NT2/D1 (cell line): ENCODE results near the gene ATG9B.

Experiments used
- DNase-seq: peaks from one replicate; pipeline ENCODE4 v3.0.0-alpha.2; 2011; ENCODE audit warnings: low read depth, low spot score
- H3K27me3 ChIP-seq: 2 replicates; pipeline ENCODE4 v1.6.0; 2011; ENCODE audit warnings: mild to moderate bottlenecking; ENCODE audit not compliant: insufficient read length, insufficient read depth
- H3K36me3 ChIP-seq: 2 replicates; pipeline ENCODE4 v1.6.1; 2011; ENCODE audit warnings: mild to moderate bottlenecking, low read length, mixed read lengths; ENCODE audit not compliant: insufficient read depth, insufficient read length
- H3K4me1 ChIP-seq: 2 replicates; pipeline ENCODE4 v1.5.1; 2011; ENCODE audit not compliant: insufficient read depth, insufficient read length
- H3K4me3 ChIP-seq: 2 replicates; pipeline ENCODE4 v1.5.1; 2011; ENCODE audit warnings: low read depth; ENCODE audit not compliant: insufficient read length
- H3K9ac ChIP-seq: 2 replicates; pipeline ENCODE4 v1.6.0; 2011; ENCODE audit warnings: low read depth; ENCODE audit not compliant: insufficient read length
- H3K9me3 ChIP-seq: 2 replicates; pipeline ENCODE4 v1.5.1; 2011; ENCODE audit warnings: mild to moderate bottlenecking, low read length; ENCODE audit not compliant: insufficient read depth
- SUZ12 ChIP-seq: IDR thresholded peaks from 2 replicates; pipeline ENCODE4 v1.6.1; 2011; ENCODE audit not compliant: insufficient read length, insufficient read depth; ENCODE audit errors: extremely low read depth
- YY1 ChIP-seq: IDR thresholded peaks from 2 replicates; pipeline ENCODE4 v1.6.1; 2011; ENCODE audit not compliant: insufficient read length, insufficient read depth
- ZNF274 ChIP-seq: IDR thresholded peaks from 2 replicates; pipeline ENCODE4 v1.6.1; 2011; ENCODE audit warnings: mild to moderate bottlenecking, low read depth, low read length

The ATG9B gene, protein sequence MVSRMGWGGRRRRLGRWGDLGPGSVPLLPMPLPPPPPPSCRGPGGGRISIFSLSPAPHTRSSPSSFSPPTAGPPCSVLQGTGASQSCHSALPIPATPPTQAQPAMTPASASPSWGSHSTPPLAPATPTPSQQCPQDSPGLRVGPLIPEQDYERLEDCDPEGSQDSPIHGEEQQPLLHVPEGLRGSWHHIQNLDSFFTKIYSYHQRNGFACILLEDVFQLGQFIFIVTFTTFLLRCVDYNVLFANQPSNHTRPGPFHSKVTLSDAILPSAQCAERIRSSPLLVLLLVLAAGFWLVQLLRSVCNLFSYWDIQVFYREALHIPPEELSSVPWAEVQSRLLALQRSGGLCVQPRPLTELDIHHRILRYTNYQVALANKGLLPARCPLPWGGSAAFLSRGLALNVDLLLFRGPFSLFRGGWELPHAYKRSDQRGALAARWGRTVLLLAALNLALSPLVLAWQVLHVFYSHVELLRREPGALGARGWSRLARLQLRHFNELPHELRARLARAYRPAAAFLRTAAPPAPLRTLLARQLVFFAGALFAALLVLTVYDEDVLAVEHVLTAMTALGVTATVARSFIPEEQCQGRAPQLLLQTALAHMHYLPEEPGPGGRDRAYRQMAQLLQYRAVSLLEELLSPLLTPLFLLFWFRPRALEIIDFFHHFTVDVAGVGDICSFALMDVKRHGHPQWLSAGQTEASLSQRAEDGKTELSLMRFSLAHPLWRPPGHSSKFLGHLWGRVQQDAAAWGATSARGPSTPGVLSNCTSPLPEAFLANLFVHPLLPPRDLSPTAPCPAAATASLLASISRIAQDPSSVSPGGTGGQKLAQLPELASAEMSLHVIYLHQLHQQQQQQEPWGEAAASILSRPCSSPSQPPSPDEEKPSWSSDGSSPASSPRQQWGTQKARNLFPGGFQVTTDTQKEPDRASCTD

DNA sequence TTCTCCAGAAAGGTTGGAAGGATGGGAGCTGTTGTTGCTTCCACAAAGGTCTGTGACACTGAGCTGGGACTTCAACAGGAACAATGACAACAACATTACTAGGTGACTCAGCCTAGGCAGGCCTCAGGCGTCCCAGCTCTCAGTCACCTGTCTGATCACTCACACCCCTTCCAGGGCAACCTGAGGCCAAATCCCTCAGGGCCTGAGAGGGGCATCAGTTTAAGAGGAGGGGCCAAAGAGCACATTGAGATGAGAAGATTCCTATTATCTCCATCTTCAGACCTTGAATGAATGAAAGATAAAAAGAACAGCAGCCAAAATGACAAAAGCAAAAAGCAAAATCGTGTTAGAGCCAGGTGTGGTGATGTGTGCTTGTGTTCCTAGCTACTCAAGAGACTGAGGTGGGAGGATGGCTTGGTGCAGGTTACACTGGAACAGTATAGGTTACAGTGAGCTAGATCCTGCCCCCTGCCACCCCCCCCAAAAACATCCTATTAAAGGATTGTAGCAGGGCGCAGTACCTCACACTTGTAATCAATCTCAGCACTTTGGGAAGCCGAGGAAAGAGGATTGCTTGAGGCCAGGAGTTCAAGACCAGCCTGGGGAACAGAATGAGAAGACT, at the start of gene ATG9B:
Gene ATG9B, minus strand, starts transcription at position 60 of the 622 bp plus-strand sequence. CDS start 71 bp downstream, outside the sequence.
- Histone ChIP-seq H3K9me3 (no peaks in the 10 kb centered on the region), H3K9ac (no peak within 1 kb of the TSS), H3K27me3 (no peaks in the 10 kb centered on the region), H3K36me3 (peaks cover 2% of the 10 kb centered on the region), H3K4me1 (peaks cover 23% of the 10 kb centered on the region), H3K4me3 (no peak within 1 kb of the TSS)
- DNase-seq, result no peak
- no peak for TF ChIP-seq YY1
- no peak for TF ChIP-seq SUZ12
- no peak for TF ChIP-seq ZNF274

DNA sequence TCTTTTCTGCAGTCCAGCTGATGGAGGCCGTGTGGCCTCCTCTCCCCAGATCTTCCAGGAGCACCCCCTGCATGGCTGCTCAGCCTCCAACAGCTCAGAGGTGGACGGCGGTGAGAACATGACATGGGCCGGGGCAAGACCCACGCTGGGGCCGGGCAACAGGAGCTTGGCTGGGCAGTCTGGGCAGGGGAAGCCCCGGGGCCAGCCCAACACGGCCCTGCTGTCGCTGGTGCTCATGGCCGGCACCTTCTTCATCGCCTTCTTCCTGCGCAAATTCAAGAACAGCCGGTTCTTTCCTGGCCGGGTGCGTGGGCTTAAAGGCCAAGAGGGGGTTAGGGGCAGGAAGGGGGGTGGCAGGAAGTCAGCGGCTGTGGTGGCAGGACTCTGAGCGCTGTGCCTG, 49.7 kb upstream of the ATG9B start:
- Histone ChIP-seq H3K36me3 (peaks cover 81% of the 10 kb centered on the region), H3K9me3 (no peaks in the 10 kb centered on the region), H3K4me3 (no peak overlapping the region), H3K4me1 (peaks cover 11% of the 10 kb centered on the region), H3K9ac (no peak overlapping the region), H3K27me3 (no peaks in the 10 kb centered on the region)
- DNase-seq, result no peak
- no peak for TF ChIP-seq SUZ12
- no peak for TF ChIP-seq ZNF274
- TF ChIP-seq YY1, result no peak

DNA sequence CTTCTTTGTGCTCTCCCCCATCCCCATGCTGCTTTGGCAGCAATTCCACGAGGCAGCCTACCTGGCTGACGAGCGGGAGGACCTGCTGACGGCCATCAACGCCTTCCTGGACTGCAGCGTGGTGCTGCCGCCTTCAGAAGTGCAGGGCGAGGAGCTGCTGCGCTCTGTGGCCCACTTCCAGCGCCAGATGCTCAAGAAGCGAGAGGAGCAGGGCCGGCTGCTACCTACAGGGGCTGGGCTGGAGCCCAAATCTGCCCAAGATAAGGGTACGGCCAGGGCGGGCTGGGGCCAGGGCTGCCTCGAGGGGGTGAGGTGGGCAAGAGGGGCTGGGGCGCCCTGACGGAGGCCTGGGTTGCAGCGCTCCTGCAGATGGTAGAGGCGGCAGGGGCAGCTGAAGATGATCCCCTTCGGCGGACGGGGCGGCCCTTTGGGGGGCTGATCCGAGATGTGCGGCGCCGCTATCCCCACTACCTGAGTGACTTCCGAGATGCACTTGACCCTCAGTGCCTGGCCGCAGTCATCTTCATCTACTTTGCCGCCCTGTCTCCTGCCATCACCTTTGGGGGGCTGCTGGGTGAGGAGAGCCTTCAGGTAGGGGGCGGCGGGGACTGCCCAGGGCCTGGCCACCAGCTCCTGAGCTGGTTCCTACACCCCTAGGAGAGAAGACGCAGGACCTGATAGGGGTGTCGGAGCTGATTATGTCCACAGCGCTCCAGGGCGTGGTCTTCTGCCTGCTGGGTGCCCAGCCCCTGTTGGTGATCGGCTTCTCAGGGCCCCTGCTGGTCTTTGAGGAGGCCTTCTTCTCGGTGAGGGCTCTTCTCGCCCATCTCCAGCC, 47.0 kb upstream of the ATG9B start:
- DNase-seq, result no peak
- H3K27me3 ChIP-seq, result no peaks in the 10 kb centered on the region
- no peak overlapping the region for H3K9ac ChIP-seq
- H3K36me3 ChIP-seq, result peaks cover 86% of the 10 kb centered on the region
- TF ChIP-seq SUZ12, result no peak
- no peak for TF ChIP-seq YY1
- no peak for TF ChIP-seq ZNF274
- H3K4me3 ChIP-seq, result no peak overlapping the region
- H3K9me3 ChIP-seq, result no peaks in the 10 kb centered on the region
- peaks cover 8% of the 10 kb centered on the region for H3K4me1 ChIP-seq

DNA sequence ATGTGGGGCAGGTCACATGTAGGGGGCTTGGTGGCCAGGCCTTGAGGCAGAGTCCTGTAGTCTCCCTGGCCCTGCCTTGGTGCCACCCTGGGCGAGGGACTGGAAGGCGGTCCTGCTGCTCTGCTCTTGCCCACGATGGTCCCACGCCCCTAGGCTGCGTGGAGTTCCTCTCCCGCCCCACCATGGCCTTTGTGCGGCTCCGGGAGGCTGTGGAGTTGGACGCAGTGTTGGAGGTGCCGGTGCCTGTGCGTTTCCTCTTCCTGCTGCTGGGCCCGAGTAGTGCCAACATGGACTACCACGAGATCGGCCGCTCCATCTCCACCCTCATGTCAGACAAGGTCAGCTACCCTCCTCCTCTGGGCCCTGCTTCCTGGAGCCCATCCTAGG, 46.3 kb upstream of the ATG9B start:
- Histone ChIP-seq H3K27me3 (no peaks in the 10 kb centered on the region), H3K9me3 (no peaks in the 10 kb centered on the region), H3K9ac (no peak overlapping the region), H3K4me3 (no peak overlapping the region), H3K4me1 (peaks cover 4% of the 10 kb centered on the region), H3K36me3 (peaks cover 86% of the 10 kb centered on the region)
- no peak for TF ChIP-seq YY1
- TF ChIP-seq ZNF274, result no peak
- no peak for TF ChIP-seq SUZ12
- no peak for DNase-seq

DNA sequence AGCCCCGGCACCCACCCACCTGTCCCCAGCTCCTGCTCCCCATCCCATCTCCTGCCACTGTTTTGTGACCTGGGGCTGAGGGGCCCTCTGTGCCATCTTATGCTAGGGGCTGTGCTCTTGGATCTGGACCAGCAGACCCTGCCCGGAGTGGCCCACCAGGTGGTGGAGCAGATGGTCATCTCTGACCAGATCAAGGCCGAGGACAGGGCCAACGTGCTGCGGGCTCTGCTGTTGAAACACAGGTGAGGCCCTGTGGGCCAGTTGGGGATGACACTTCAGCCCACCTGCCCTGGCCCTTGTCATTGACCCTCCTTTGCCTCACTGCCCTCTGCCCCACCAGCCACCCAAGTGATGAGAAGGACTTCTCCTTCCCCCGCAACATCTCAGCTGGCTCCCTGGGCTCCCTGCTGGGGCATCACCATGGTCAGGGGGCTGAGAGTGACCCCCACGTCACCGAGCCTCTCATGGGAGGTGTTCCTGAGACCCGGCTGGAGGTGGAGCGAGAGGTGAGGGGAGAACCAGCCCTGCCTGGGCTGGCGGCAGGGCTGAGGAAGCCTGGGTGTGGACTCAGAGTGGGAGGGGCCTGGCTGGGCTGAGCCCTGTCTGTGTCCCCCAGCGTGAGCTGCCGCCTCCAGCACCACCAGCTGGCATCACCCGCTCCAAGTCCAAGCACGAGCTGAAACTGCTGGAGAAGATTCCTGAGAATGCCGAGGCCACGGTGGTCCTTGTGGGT, 45.7 kb upstream of the ATG9B start:
- Histone ChIP-seq H3K36me3 (peaks cover 86% of the 10 kb centered on the region), H3K9ac (no peak overlapping the region), H3K9me3 (no peaks in the 10 kb centered on the region), H3K4me1 (peaks cover 2% of the 10 kb centered on the region), H3K27me3 (no peaks in the 10 kb centered on the region), H3K4me3 (no peak overlapping the region)
- DNase-seq, result no peak
- TF ChIP-seq SUZ12 (no peak), YY1 (no peak), ZNF274 (no peak)

DNA sequence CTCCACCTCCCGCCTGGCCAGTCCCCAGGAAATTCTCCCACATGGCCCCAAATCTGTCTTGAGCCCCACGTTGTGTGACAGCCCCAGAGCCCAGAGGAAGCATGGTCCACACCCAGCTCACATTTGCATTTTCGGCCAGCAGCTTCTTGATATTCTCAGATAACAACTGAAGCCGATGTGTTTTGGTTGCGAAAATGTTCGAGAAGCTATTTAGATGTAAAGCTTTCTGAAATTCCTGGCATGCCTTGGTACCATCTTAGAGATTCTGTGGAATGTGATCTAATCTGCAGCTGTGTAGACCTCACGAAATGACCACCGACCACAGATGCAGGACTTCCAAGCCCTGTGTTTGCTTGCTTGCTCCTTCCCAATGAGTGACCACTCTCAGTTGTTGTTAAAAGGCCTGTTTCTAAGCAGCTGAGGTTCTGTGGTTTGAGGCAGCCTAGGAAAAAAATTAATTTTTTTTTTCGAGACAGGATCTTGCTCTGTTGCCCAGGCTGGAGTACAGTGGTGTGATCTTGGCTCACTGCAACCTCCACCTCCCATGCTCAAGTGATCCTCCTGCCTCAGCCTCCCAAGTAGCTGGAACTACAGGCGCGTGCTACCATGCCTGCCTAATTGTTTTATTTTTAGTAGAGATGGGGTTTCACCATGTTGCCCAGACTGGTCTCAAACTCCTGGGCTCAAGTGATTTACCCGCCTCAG, 43.9 kb upstream of the ATG9B start:
- no peak overlapping the region for H3K9ac ChIP-seq
- H3K36me3 ChIP-seq, result peaks cover 81% of the 10 kb centered on the region
- TF ChIP-seq ZNF274 (no peak), SUZ12 (no peak), YY1 (no peak)
- H3K4me3 ChIP-seq, result no peak overlapping the region
- H3K27me3 ChIP-seq, result no peaks in the 10 kb centered on the region
- H3K9me3 ChIP-seq, result no peaks in the 10 kb centered on the region
- H3K4me1 ChIP-seq, result peaks cover 7% of the 10 kb centered on the region
- DNase-seq, result no peak
